Neural crest cell (in vitro differentiated cells): Measurements from ENCODE around the gene SNRPD1. TPM values are rescaled to one million over a fixed set of nuclear protein-coding genes. Genes with fewer than 3 reads are reported as not detected.

Source experiments
- DNase-seq: peaks from one replicate; pipeline ENCODE4 v3.0.0; 2021; ENCODE audit warnings: low read depth, mixed read lengths, low spot score
- H3K27ac Mint-ChIP-seq: one replicate; pipeline ENCODE4 v1.8.0; 2021; ENCODE audit warnings: mild to moderate bottlenecking, mixed read lengths; ENCODE audit not compliant: unreplicated experiment
- H3K27me3 Mint-ChIP-seq: 2 replicates; pipeline ENCODE4 v1.8.0; 2021; ENCODE audit warnings: low read depth, mild to moderate bottlenecking, mixed read lengths
- H3K36me3 Mint-ChIP-seq: 2 replicates; pipeline ENCODE4 v1.8.0; 2021; ENCODE audit warnings: low read depth, mild to moderate bottlenecking, mixed read lengths
- H3K4me1 Mint-ChIP-seq: 2 replicates; pipeline ENCODE4 v1.8.0; 2021; ENCODE audit warnings: mixed read lengths
- H3K4me3 Mint-ChIP-seq: one replicate; pipeline ENCODE4 v1.8.0; 2021; ENCODE audit warnings: mild to moderate bottlenecking, mixed read lengths
- H3K9me3 Mint-ChIP-seq: 2 replicates; pipeline ENCODE4 v1.8.0; 2021; ENCODE audit warnings: mixed read lengths
- CTCF ChIP-seq: fragments of 200-600 bp; sonication (generic); conservative IDR thresholded peaks from 2 replicates; pipeline ENCODE4 v1.5.0; 2021; ENCODE audit warnings: antibody characterized with exemption, mild to moderate bottlenecking
- total RNA-seq: library from RNA; stranded (reverse); gene quantifications from 2 replicates; pipeline ENCODE4 v1.2.1, GENCODE V29; 2021

The SNRPD1 gene
- total RNA-seq, 1 donor from 2014 or later, result 167 TPM

GRCh38 chr18:21650311-21650710 lies 38.2 kb downstream of the SNRPD1 start:
- no peaks in the 10 kb centered on the region for H3K9me3 Mint-ChIP-seq
- TF ChIP-seq CTCF, result no peak
- no peak for DNase-seq
- H3K36me3 Mint-ChIP-seq, result peaks cover 6% of the 10 kb centered on the region
- H3K27ac Mint-ChIP-seq, result no peak overlapping the region
- peaks cover 4% of the 10 kb centered on the region for H3K4me1 Mint-ChIP-seq
- H3K4me3 Mint-ChIP-seq, result no peak overlapping the region
- no peaks in the 10 kb centered on the region for H3K27me3 Mint-ChIP-seq

GRCh38 chr18:21652073-21652472 lies 40.0 kb downstream of the SNRPD1 start:
- H3K4me1 Mint-ChIP-seq, result peaks cover 4% of the 10 kb centered on the region
- no peak for TF ChIP-seq CTCF
- no peaks in the 10 kb centered on the region for H3K9me3 Mint-ChIP-seq
- H3K27ac Mint-ChIP-seq, result no peak overlapping the region
- H3K36me3 Mint-ChIP-seq, result peaks cover 9% of the 10 kb centered on the region
- no peak overlapping the region for H3K4me3 Mint-ChIP-seq
- DNase-seq, result no peak
- no peaks in the 10 kb centered on the region for H3K27me3 Mint-ChIP-seq

GRCh38 chr18:21653361-21653760 lies 41.2 kb downstream of the SNRPD1 start:
- Mint-ChIP-seq H3K9me3 (no peaks in the 10 kb centered on the region), H3K4me1 (peaks cover 4% of the 10 kb centered on the region), H3K36me3 (peaks cover 9% of the 10 kb centered on the region), H3K27ac (no peak overlapping the region), H3K27me3 (no peaks in the 10 kb centered on the region), H3K4me3 (no peak overlapping the region)
- DNase-seq, result no peak
- TF ChIP-seq CTCF, result no peak

- Mint-ChIP-seq H3K27ac (no peak overlapping the region), H3K4me3 (no peak overlapping the region), H3K27me3 (no peaks in the 10 kb centered on the region), H3K36me3 (peaks cover 9% of the 10 kb centered on the region), H3K4me1 (peaks cover 4% of the 10 kb centered on the region), H3K9me3 (no peaks in the 10 kb centered on the region)
- no peak for TF ChIP-seq CTCF
- DNase-seq, result no peak
These were observed 44.3 kb downstream of the SNRPD1 start for GRCh38 chr18:21656402-21656801.

- Mint-ChIP-seq H3K4me3 (no peak overlapping the region), H3K27ac (no peak overlapping the region), H3K36me3 (peaks cover 6% of the 10 kb centered on the region), H3K4me1 (peaks cover 5% of the 10 kb centered on the region), H3K9me3 (no peaks in the 10 kb centered on the region), H3K27me3 (no peaks in the 10 kb centered on the region)
- DNase-seq, result no peak
- no peak for TF ChIP-seq CTCF
These were observed 48.0 kb downstream of the SNRPD1 start for GRCh38 chr18:21660078-21660477.

GRCh38 chr18:21662581-21662980 lies 50.5 kb downstream of the SNRPD1 start:
- TF ChIP-seq CTCF, result no peak
- Mint-ChIP-seq H3K27ac (peak overlapping the region; percentile 40), H3K27me3 (no peaks in the 10 kb centered on the region), H3K36me3 (peaks cover 3% of the 10 kb centered on the region), H3K4me3 (no peak overlapping the region), H3K4me1 (peaks cover 5% of the 10 kb centered on the region), H3K9me3 (no peaks in the 10 kb centered on the region)
- DNase-seq, result no peak
